ENCODE results near the gene RILP. TPM values are rescaled to one million over a fixed set of nuclear protein-coding genes. Genes with fewer than 3 reads are reported as not detected.

RILP gene
- total RNA-seq, 4 donors from 2014 or later, result 59.3 to 185 (median 108) TPM

- intact Hi-C loops (cut with DNase I; ENCODE audit: low total_unique reads), result no loop called here
- no peaks in the 10 kb centered on the region for H3K36me3 ChIP-seq
- no peak overlapping the region for H3K4me3 ChIP-seq
- in situ Hi-C loops (cut with MboI; ENCODE audit: low pct_ligation_motif_present in 1 of 4, low pct_unique_long_range_greater_than_20kb in 1 of 4, low sequenced_read_pairs in 3 of 4), result no loop called here
- DNase-seq, result no peak
- H3K27ac ChIP-seq, result peak overlapping the region in 2 of 4 donors; percentile 17 to 53
- no peak for TF ChIP-seq POLR2AphosphoS5 (IDR thresholded peaks at IDR 0.05)
- no peak for TF ChIP-seq POLR2A (IDR thresholded peaks at IDR 0.05)
- no peak for TF ChIP-seq CTCF (IDR thresholded peaks at IDR 0.05)
- no peak for TF ChIP-seq EP300 (IDR thresholded peaks at IDR 0.05; ENCODE audit: low read depth)
- H3K4me1 ChIP-seq, result peaks cover 0 to 14% (median 3%) of the 10 kb centered on the region in 4 donors
- H3K27me3 ChIP-seq, result no peaks in the 10 kb centered on the region
- H3K9me3 ChIP-seq, result no peaks in the 10 kb centered on the region
- WGBS, 2 donors (ENCODE audit: low coverage in 1 of 2), result 89% methylated on average over 19 of the region's 19 CpGs; no CpG with 5 or more reads in 1 of the 2 donors
Observed at GRCh38 chr17:1605681-1606351, 43.9 kb downstream of the RILP start.

- no peak for DNase-seq
- Histone ChIP-seq H3K9me3 (no peaks in the 10 kb centered on the region), H3K27me3 (no peaks in the 10 kb centered on the region), H3K4me3 (no peak overlapping the region), H3K27ac (no peak overlapping the region), H3K36me3 (no peaks in the 10 kb centered on the region), H3K4me1 (peaks cover 0 to 14% (median 3%) of the 10 kb centered on the region in 4 donors)
- intact Hi-C loops (cut with DNase I; ENCODE audit: low total_unique reads) (no loop called here), in situ Hi-C loops (cut with MboI; ENCODE audit: low pct_ligation_motif_present in 1 of 4, low pct_unique_long_range_greater_than_20kb in 1 of 4, low sequenced_read_pairs in 3 of 4) (no loop called here)
- WGBS, 2 donors (ENCODE audit: low coverage in 1 of 2), result 87% methylated on average over 32 of the region's 35 CpGs; no CpG with 5 or more reads in 1 of the 2 donors
- TF ChIP-seq EP300 (IDR thresholded peaks at IDR 0.05; ENCODE audit: low read depth) (no peak), POLR2A (IDR thresholded peaks at IDR 0.05) (no peak), POLR2AphosphoS5 (IDR thresholded peaks at IDR 0.05) (no peak), CTCF (IDR thresholded peaks at IDR 0.05) (no peak)
Observed at GRCh38 chr17:1604831-1605528, 44.7 kb downstream of the RILP start.

GRCh38 chr17:1601571-1601970, 48.1 kb downstream of the RILP start:
- Histone ChIP-seq H3K27me3 (no peaks in the 10 kb centered on the region), H3K4me1 (peaks cover 0 to 16% (median 9%) of the 10 kb centered on the region in 4 donors), H3K27ac (no peak overlapping the region), H3K9me3 (no peaks in the 10 kb centered on the region), H3K36me3 (no peaks in the 10 kb centered on the region), H3K4me3 (no peak overlapping the region)
- TF ChIP-seq EP300 (IDR thresholded peaks at IDR 0.05; ENCODE audit: low read depth), result no peak
- TF ChIP-seq POLR2A (IDR thresholded peaks at IDR 0.05), result no peak
- TF ChIP-seq POLR2AphosphoS5 (IDR thresholded peaks at IDR 0.05), result no peak
- TF ChIP-seq CTCF (IDR thresholded peaks at IDR 0.05), result no peak
- 96% methylated on average over 14 of the region's 14 CpGs; no CpG with 5 or more reads in 1 of the 2 donors for WGBS, 2 donors (ENCODE audit: low coverage in 1 of 2)
- in situ Hi-C loops (cut with MboI; ENCODE audit: low pct_ligation_motif_present in 1 of 4, low pct_unique_long_range_greater_than_20kb in 1 of 4, low sequenced_read_pairs in 3 of 4), result no loop called here
- DNase-seq, result no peak
- intact Hi-C loops (cut with DNase I; ENCODE audit: low total_unique reads), result no loop called here

DNA sequence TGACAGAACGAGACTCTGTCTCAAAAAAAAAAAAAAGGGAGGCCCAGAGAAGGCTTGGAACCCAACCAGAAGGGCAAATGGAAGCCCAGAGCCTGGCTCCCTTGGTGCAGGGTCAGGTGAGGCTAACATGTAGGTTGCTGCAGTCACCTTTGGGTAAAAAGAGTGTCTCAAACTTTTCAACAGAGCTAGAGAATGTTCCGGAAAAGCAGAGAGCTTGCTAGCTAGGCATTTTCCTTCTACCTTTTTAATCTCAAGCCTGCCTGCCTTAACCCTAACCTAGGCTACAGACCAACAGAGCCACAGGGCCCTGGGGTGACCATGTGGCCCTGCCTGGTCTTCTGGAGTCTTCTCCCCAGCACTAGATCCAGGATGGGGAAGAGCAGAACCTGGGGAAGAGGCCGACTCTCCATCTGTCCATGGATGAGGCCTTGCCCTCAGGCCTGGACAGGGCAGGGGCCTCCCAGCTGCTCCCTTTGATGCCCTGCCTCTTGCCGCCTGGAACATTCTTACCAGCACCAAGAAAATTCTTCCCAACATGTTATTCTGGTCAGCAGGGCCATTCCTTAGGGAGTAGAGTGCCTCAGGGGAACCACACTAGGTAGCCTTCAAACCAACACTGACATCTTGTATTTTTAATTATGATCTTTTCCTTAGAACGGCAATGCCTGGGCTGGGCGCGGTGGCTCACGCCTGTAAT, 51.1 kb downstream of the RILP start:
- no peaks in the 10 kb centered on the region for H3K27me3 ChIP-seq
- in situ Hi-C loops (cut with MboI; ENCODE audit: low pct_ligation_motif_present in 1 of 4, low pct_unique_long_range_greater_than_20kb in 1 of 4, low sequenced_read_pairs in 3 of 4) (no loop called here), intact Hi-C loops (cut with DNase I; ENCODE audit: low total_unique reads) (no loop called here)
- peaks cover 0 to 20% (median 12%) of the 10 kb centered on the region in 4 donors for H3K4me1 ChIP-seq
- H3K9me3 ChIP-seq, result no peaks in the 10 kb centered on the region
- H3K4me3 ChIP-seq, result no peak overlapping the region
- 78 to 91% methylated on average over 4 to 8 of the region's 8 CpGs for WGBS, 2 donors (ENCODE audit: low coverage in 1 of 2)
- TF ChIP-seq POLR2AphosphoS5 (IDR thresholded peaks at IDR 0.05) (no peak), CTCF (IDR thresholded peaks at IDR 0.05) (no peak), POLR2A (IDR thresholded peaks at IDR 0.05) (no peak), EP300 (IDR thresholded peaks at IDR 0.05; ENCODE audit: low read depth) (no peak)
- no peaks in the 10 kb centered on the region for H3K36me3 ChIP-seq
- no peak for DNase-seq
- peak overlapping the region; percentile 24 to 77 (median 62) for H3K27ac ChIP-seq
